Stimulated activated CD4-positive, alpha-beta T cell treated with anti-CD3 and anti-CD28 coated beads, Interleukin-2, amount 100 ng/mL, for 4 hours (primary cell): ENCODE data around the gene KRT34.
"Not testable (repeated sequence)": the region's sequence is repeated elsewhere in the genome, so short reads cannot be mapped to it uniquely, and the experiment has no call there.

ENCODE experiments used
- DNase-seq: peaks from one replicate; pipeline ENCODE4 v3.0.0-alpha.2; 2020; ENCODE audit warnings: low read depth

KRT34 gene

GRCh38 chr17:41381943-41382342 lies at the start of gene KRT34:
Gene KRT34 (minus strand): TSS chr17:41382306. CDS start chr17:41382246, 60 bp downstream.
- DNase-seq = not testable (repeated sequence)

- not testable (repeated sequence) for DNase-seq
Measured at GRCh38 chr17:41430376-41430775, 48.3 kb upstream of the KRT34 start.

- no peak for DNase-seq
Measured at GRCh38 chr17:41429667-41430066, 47.6 kb upstream of the KRT34 start.

- DNase-seq = no peak
Measured at GRCh38 chr17:41428591-41429291, 46.6 kb upstream of the KRT34 start.

- no peak for DNase-seq
Measured at GRCh38 chr17:41424111-41424635, 42.1 kb upstream of the KRT34 start, which contains the start of gene KRT37. Gene KRT37 (minus strand): TSS chr17:41424585. CDS start chr17:41424523, 62 bp downstream.

- not testable (repeated sequence) for DNase-seq
Measured at GRCh38 chr17:41422586-41422985, 40.5 kb upstream of the KRT34 start.

- DNase-seq = no peak
Measured at GRCh38 chr17:41421617-41422016, 39.5 kb upstream of the KRT34 start.

GRCh38 chr17:41421116-41421515 lies 39.0 kb upstream of the KRT34 start:
- DNase-seq = no peak

GRCh38 chr17:41420134-41420533 lies 38.0 kb upstream of the KRT34 start:
- no peak for DNase-seq

- DNase-seq = no peak
Measured at GRCh38 chr17:41419716-41420115, 37.6 kb upstream of the KRT34 start.

- DNase-seq = no peak
Measured at GRCh38 chr17:41418116-41418860, 36.2 kb upstream of the KRT34 start.

- DNase-seq = no peak
Measured at GRCh38 chr17:41417576-41418015, 35.5 kb upstream of the KRT34 start.

- DNase-seq = no peak
Measured at GRCh38 chr17:41417127-41417526, 35.0 kb upstream of the KRT34 start.

- DNase-seq = no peak
Measured at GRCh38 chr17:41416479-41416878, 34.4 kb upstream of the KRT34 start.

- no peak for DNase-seq
Measured at GRCh38 chr17:41415833-41416335, 33.8 kb upstream of the KRT34 start.

GRCh38 chr17:41415411-41415810 lies 33.3 kb upstream of the KRT34 start:
- no peak for DNase-seq

- no peak for DNase-seq
Measured at GRCh38 chr17:41413982-41414381, 31.9 kb upstream of the KRT34 start.

GRCh38 chr17:41413353-41413957 lies 31.3 kb upstream of the KRT34 start:
- no peak for DNase-seq

GRCh38 chr17:41411072-41411840 lies 29.1 kb upstream of the KRT34 start:
- no peak for DNase-seq

- DNase-seq = no peak
Measured at GRCh38 chr17:41407226-41407625, 25.1 kb upstream of the KRT34 start.

- DNase-seq = no peak
Measured at GRCh38 chr17:41406205-41406604, 24.1 kb upstream of the KRT34 start.
